Erythroblast (primary cell): ENCODE results near the gene SNX1.

Experiments used
- GATA1 ChIP-seq: IDR thresholded peaks from 2 replicates; pipeline ENCODE4 v1.6.1; 2011; ENCODE audit warnings: low read depth, mild to moderate bottlenecking, control low read depth, low read length, moderate library complexity
- POLR2A ChIP-seq: IDR thresholded peaks from 2 replicates; pipeline ENCODE4 v1.6.1; 2011; ENCODE audit warnings: mild to moderate bottlenecking, low read length

DNA sequence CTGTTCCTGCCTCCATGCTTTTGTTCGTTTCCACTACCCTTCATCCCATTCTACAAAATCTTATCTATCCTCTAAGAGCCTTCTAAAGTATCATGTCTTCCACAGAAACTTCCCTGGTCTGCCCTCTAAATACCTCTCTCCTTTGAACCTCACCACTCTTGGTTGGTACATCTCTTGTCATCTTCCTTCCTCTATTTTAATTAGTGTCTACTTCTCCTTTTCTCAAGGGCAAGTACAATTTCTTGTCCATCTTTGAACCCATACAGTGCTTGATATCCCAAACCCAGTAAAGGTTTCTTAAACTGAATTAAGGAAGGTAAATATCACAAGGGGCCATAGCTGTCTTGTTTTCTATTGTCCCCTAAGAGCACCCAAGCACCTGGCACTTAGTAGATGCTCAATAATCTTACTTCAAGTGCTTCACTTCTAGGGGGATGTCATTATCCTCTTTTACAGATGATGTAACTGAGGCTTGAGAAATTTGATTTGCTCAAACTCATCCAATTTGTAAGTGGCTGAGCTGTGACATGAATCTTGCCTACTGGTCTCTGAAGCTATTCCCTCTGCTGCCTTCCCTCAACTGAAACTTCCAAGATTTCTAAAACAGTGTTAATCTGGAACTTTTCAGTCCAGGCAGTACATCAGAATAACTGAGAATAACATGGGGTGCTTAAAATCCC, 46.9 kb upstream of the SNX1 start:
- TF ChIP-seq POLR2A (no peak), GATA1 (no peak)
